Measurements from ENCODE around the gene OR56A4. TPM values are rescaled to one million over a fixed set of nuclear protein-coding genes. Genes with fewer than 3 reads are reported as not detected.

The OR56A4 gene
- total and polyA plus RNA-seq, 2 of the 13 experiments (the other 11 are each of a cell fraction or from before 2014, with no cell fraction given) = not detected

GRCh38 chr11:5973530-5973929 is 33.2 kb downstream of the OR56A4 start:
- ChIA-PET POLR2A (no interaction called here), CTCF (ENCODE audit: low intra/inter-chr PET ratio, low total read pairs) (no interaction called here)
- no TSS peak for BruUV-seq (replicated peaks)
- H3K27ac ChIP-seq (ENCODE audit: extremely low read length, insufficient read depth, low read length) = no peak overlapping the region
- 10% methylated on average over 1 of the region's 1 CpG for WGBS (ENCODE audit: low lambda C conversion rate)
- H3K79me2 ChIP-seq (ENCODE audit: insufficient read depth, low read length) = no peaks in the 10 kb centered on the region
- H3K9me3 ChIP-seq (ENCODE audit: low read length) = no peaks in the 10 kb centered on the region
- intact Hi-C loops (cut with micrococcal nuclease; ENCODE audit: unreplicated experiment) = no loop called here
- H3K36me3 ChIP-seq (replicated peaks in 1 of 2; ENCODE audit: control insufficient read depth in 1 of 2, insufficient read depth in 2 of 2, low read length in 2 of 2) = no peaks in the 10 kb centered on the region
- no peak overlapping the region for H3K4me3 ChIP-seq (replicated peaks in 1 of 3; ENCODE audit: insufficient read depth in 1 of 3, low read depth in 2 of 3, low read length in 3 of 3)
- in situ Hi-C loops (cut with HindIII; ENCODE audit: extremely low pct_ligation_motif_present, low pct_unique_long_range_greater_than_20kb) = no loop called here
- H3K27me3 ChIP-seq (ENCODE audit: control insufficient read depth in 1 of 2, insufficient read depth in 2 of 2, low read length in 2 of 2) = no peaks in the 10 kb centered on the region; a peak in 1 of 5 replicates
- H3K4me1 ChIP-seq (ENCODE audit: insufficient read depth, low read length) = no peaks in the 10 kb centered on the region
- no peak overlapping the region for H3K4me2 ChIP-seq (ENCODE audit: low read depth, low read length)
- no peak for FAIRE-seq
- ATAC-seq = no peak
- no peak for DNase-seq (ENCODE audit: low spot score)
- H4K20me1 ChIP-seq (ENCODE audit: insufficient read depth, low read length) = no peaks in the 10 kb centered on the region
- no peak overlapping the region for H2AFZ ChIP-seq (ENCODE audit: low read length)
- H3K9ac ChIP-seq (ENCODE audit: insufficient read depth, low read depth, low read length) = no peak overlapping the region
- TF ChIP-seq TBX3 (IDR thresholded peaks at IDR 0.05; ENCODE audit: borderline replicate concordance) = no peak
- TF ChIP-seq SYNCRIP (IDR thresholded peaks at IDR 0.05; ENCODE audit: insufficient read depth, low read depth, low read length) = no peak
- no peak for TF ChIP-seq PLRG1 (conservative IDR thresholded peaks at IDR 0.05)

DNA sequence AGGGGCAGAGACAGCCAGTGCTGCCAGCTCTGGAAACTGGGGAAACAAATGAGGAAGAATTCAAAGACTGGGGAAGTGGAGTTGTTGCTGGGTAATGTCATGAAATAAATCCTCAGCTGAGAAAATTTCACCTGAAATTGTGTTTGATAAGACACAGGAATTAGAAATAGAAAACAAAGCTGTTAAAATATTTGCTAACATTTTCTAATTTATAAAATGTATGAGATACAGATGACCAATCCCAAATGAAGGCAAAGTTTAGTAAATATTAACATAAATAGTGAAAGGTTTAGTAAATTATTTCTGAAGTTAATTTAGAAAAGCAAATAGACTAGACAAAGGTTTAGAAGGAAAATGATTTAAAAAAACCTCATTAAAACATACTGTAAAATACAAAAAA is 38.4 kb downstream of the OR56A4 start, which contains the start of gene OR56A5:
TSS of gene OR56A5 (minus strand) at position 101 of the 400 bp plus-strand sequence. CDS start at position 101, 0 bp downstream.
- POLR2A ChIA-PET = no interaction called here
- no peak for ATAC-seq
- CTCF ChIA-PET (ENCODE audit: low intra/inter-chr PET ratio, low total read pairs) = no interaction called here

More for the DNA sequence above, 38.4 kb downstream of the OR56A4 start, which contains the start of gene OR56A5:
- intact Hi-C loops (cut with micrococcal nuclease; ENCODE audit: unreplicated experiment) (no loop called here), in situ Hi-C loops (cut with HindIII; ENCODE audit: extremely low pct_ligation_motif_present, low pct_unique_long_range_greater_than_20kb) (no loop called here)
- Histone ChIP-seq H3K4me3 (replicated peaks in 1 of 3; ENCODE audit: insufficient read depth in 1 of 3, low read depth in 2 of 3, low read length in 3 of 3) (no peak within 1 kb of the TSS), H3K27ac (ENCODE audit: extremely low read length, insufficient read depth, low read length) (no peak within 1 kb of the TSS), H4K20me1 (ENCODE audit: insufficient read depth, low read length) (no peaks in the 10 kb centered on the region), H2AFZ (ENCODE audit: low read length) (no peak within 1 kb of the TSS), H3K27me3 (ENCODE audit: control insufficient read depth in 1 of 2, insufficient read depth in 2 of 2, low read length in 2 of 2) (no peaks in the 10 kb centered on the region), H3K9ac (ENCODE audit: insufficient read depth, low read depth, low read length) (no peak within 1 kb of the TSS), H3K4me2 (ENCODE audit: low read depth, low read length) (no peak within 1 kb of the TSS), H3K4me1 (ENCODE audit: insufficient read depth, low read length) (no peaks in the 10 kb centered on the region), H3K79me2 (ENCODE audit: insufficient read depth, low read length) (no peaks in the 10 kb centered on the region), H3K9me3 (ENCODE audit: low read length) (peaks cover 6% of the 10 kb centered on the region; the same call in 1 of the 2 replicates), H3K36me3 (replicated peaks in 1 of 2; ENCODE audit: control insufficient read depth in 1 of 2, insufficient read depth in 2 of 2, low read length in 2 of 2) (no peaks in the 10 kb centered on the region)
- no TSS peak for BruUV-seq (replicated peaks)
- DNase-seq (ENCODE audit: low spot score) = no peak
- no peak for FAIRE-seq
- TF ChIP-seq, protein P1, sequence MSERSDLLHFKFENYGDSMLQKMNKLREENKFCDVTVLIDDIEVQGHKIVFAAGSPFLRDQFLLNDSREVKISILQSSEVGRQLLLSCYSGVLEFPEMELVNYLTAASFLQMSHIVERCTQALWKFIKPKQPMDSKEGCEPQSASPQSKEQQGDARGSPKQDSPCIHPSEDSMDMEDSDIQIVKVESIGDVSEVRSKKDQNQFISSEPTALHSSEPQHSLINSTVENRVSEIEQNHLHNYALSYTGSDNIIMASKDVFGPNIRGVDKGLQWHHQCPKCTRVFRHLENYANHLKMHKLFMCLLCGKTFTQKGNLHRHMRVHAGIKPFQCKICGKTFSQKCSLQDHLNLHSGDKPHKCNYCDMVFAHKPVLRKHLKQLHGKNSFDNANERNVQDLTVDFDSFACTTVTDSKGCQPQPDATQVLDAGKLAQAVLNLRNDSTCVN (CRISPR knock-in tag; IDR thresholded peaks at IDR 0.05; ENCODE audit: borderline replicate concordance) = no peak
